T47D (cell line): ENCODE measurements around the gene RXRA.

Source experiments
- DNase-seq, 2 experiments: peaks; one replicate each; pipeline versions ENCODE4 v3.0.0 to v3.0.0-alpha.2; 2011 to 2012; ENCODE audit warnings: low read depth in 1 of 2, low spot score in 1 of 2
- JUND ChIP-seq: IDR thresholded peaks from 2 replicates; pipeline ENCODE4 v1.6.1; 2012; ENCODE audit warnings: low read depth
- in situ Hi-C: cut with HindIII; loops from 2 replicates; pipeline ENCODE4 v1.10.0; 2016; ENCODE audit warnings: low sequenced_read_pairs, low pct_unique_long_range_greater_than_20kb

RXRA gene

DNA sequence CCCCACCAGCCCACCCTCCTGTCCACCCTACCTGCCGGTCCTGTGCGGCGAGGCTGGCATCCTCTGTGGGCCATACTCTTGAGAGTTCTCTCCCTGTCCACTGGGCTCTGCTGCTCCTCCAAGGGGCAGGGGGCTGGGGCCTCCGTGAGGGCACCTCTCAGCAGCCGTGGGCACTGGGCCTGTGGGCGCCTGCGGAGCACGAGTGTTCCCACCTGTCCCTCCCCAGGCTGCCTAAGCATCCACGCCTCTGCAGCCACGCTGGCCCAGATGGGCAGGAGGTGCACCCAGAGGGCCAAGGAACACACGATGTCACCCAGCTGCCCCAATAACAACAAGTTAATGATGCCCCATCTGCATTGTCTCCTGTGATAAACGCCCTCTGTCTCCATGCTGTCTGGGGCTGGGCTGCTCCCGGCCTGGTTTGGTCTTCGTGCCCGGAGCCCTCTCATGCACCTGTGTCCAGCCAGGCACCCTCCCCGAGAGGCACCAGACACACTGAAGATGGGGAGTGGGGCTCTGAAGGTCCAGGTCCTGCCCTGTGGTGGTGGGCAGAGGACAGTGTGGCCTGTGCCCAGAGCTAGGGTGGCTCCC, 114.5 kb downstream of the RXRA start:
- TF ChIP-seq JUND = no peak
- no peak for DNase-seq
- in situ Hi-C loops = no loop called here

DNA sequence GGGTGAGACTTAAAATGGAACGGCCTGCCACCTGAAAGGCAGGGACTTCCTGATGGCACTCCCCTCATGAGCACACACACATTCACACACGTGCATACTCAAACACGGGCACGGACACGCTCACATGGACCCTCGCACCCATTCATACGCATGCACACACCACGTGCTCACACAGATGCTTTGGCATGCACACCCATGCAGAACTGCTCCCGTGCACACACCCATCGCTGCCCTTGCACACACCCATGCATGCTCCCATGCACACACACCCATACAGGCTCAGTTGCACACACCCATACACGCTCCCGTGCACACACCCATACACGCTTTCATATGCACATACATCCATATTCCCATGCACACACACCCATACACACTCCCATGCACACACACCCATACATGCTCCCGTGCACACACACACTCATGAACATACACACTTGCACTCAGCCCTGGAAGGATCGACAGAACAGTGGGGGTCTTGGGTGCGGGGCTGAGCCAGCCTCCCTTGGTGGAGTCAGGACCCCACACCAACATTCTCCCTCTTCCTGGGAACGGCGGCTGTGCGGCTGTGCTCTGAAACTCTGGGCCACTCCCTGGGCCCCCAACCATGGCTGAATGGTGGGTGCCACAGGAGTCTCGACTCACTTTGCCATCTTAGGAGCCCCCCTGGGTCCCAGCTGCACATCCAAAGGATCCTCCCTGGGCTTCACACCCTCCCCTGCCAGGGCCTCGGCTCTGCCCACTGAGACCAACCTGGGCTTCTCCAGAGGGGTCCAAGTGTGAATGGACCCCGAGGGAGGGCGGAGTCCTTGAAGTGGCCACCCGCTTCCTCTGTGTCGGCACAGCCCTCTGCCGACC, 115.2 kb downstream of the RXRA start:
- TF ChIP-seq JUND = no peak
- in situ Hi-C loops = no loop called here
- no peak for DNase-seq

DNA sequence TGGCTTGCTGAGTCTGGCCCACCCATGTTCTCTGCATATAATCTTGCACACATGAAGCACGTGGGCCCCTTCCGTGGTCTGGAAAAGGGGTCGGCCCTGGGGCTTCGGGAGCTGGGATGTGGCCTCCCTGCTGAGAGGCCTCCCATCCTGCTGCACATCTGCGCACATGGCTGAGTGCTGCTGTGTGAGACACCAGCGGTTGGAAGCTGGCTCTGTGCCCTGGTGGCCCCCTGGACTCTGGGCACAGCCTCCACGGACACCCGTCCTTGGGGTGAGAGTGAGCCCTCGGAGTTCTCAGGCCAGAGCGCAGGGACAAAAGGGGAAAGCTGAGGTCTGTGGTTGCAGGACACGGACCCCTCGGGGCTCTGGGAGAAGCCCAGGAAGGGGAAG, 115.8 kb downstream of the RXRA start:
- in situ Hi-C loops = no loop called here
- no peak for TF ChIP-seq JUND
- no peak for DNase-seq

DNA sequence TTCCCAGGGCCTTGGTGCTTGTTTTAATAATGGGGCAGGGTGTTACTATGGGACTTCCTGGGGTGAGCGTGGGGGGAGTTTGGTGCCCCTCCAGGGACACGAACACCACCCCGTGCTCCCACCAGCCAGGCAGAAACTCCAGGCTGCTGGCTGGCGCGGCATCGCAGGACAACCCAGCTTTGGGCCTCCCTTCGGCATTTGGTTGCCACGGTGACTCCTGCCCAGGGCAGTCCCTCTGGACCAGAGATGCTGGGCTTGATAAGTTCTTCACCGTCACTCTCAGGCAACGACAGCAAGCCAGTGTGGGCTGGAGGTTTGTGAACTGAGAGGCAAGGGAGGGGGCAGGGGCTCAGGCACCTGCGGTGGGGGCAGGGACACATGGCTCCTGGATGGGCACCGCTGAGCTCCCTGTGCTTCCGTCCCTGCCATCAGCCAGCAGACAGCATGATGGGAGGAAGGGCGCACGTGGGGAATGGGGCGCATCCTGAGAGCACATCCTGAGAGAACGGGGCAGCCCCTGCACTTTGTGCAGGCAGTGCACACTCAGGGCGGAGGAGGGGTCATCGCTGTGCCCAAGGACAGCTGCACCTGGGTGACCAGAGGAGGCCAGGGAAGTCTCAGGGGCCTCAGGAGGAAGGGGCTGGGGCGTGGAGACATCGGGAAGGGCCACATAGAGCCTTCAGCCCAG, 116.4 kb downstream of the RXRA start:
- in situ Hi-C loops = no loop called here
- TF ChIP-seq JUND = no peak
- peak; percentile 57 to 73 for DNase-seq

DNA sequence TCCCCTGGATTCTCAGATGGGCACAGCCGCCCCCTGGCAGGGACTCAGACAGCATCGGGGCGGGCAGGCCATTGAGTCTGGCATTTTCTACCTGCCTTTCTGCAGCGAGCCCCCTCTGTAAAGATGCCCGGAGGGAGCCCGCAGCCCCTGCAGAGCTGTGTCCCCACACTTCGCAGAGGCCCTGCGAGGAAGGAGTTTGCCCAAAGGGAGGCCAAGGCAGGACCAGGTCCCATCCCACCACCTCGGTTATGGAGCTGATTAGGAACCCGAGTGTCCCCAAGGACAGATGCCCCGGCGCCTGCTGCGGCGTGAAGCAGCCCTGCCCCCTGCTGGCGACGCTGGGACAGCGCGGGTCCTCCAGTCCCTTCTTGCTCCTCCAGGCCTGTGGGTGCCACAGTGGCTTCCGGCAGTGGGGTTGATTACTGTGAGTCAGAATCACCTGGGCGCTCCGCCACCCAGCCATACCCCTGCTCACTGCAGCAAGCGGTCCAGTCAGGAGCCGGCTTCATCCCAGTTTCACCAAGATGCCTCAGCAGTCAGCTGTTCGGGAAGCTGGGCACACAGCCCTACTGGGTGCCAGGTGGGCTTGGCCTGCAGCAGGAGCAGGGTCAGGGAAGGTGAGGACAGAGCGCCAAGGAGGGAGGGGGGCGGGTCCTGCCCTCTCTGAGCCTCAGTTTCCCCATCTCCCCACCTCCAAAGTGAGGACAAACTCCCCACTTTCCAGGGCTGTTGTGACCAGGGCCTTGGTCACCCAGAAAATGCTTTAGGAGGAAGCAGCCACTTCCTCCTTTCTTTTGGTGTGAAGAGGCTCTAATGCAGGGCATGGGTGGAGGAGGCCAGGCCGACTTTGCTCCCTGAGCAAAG, 117.2 kb downstream of the RXRA start:
- no peak for TF ChIP-seq JUND
- DNase-seq = peak; percentile 90 to 96
- in situ Hi-C loops = no loop called here

DNA sequence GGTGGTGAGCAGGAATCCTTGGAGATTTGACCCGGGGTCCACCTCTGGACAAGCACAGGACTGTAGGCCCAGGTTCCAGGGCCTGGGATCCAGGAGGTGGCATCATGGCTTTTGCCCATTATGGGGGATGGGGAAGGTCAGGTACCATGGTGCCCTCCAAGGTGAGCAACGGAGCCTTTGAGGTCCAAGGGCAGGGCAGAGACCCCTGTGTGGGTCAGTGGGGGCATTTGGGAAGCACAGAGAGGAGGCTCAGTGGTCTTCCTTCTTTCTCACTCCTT, 117.7 kb downstream of the RXRA start:
- no peak for DNase-seq
- in situ Hi-C loops = no loop called here
- no peak for TF ChIP-seq JUND

DNA sequence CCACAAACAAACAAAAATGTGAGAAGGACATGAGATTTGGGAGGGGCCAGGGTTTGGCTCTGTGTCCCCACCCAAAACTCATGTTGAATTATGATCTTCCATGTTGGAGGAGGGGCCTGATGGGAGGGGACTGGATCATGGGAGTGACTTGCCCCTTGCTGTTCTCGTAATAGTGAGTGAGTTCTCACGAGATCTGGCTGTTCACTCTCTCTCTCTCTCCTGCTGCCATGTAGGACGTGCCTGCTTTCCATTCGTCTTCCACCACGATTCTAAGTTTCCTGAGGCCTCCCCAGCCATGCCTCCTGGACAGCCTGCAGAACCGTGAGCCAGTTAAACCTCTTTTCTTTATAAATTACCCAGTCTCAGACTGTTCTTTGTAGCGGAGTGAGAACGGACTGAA, 118.7 kb downstream of the RXRA start:
- no peak for TF ChIP-seq JUND
- in situ Hi-C loops = no loop called here
- DNase-seq = peak in 1 of 2 experiments; percentile 73

DNA sequence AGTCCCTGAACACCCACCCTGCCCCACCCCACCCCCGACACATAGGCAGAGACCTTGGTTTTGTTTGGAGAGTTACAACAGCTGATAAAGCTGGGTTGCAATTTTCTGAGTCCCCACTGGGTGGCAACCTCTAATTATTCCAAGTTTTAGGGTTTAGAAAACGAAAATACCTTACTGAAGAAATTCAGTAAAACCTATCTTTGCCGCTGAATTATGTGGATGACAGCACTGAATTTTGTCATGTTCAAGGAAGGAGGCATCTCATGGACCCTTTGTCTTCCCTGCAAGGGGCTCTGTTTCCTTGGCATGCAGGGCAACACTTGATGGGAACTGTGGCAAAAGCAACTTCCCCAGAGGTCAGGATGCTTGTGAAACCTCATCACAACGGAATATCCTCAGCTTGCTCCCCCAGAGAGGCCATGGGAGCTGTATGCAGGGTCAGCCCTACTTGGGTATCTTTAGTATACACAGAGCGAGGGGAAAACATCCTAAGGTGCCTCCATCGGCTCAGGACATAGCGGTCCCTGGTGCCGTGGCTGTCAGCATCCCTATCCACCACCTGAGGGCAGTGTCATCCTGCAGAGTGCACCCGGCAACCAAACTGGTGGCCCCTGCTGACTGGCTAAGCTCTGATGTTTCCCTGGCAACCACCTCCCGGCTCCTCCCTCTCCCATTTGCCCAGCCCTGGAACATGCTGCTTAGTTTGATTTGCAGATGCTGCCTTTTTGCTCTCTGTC, 123.1 kb downstream of the RXRA start:
- TF ChIP-seq JUND = no peak
- DNase-seq = peak; percentile 97 to 99
- in situ Hi-C loops = no loop called here

DNA sequence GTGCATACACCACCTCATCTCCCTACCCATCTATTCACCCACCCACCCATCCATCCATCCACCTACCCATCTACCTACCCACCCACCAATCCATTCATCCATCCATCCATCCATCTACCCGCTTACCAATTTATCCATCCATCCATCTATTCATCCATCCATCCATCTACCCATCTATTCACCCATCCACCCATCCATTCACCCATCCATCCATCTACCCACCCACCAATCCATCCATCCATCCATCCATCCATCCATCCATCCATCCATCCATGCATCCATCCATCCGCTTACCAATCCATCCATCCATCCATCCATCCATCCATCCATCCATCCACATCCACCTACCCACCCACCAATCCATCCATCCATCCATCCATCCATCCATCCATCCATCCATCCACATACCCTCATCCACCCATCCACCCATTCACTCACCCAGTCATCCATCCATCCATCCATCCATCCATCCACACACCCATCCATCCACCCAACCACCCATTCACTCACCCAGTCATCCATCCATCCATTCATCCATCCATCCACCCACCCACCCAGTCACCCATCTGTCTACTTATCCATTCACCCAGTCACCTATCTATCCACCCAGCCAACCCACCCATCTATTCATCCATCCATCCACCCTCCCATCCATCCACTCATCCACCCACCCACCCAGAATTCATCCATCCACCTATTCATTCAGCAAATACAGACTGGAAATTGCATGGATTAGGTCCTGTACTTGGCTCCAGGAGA, 125.6 kb downstream of the RXRA start:
- TF ChIP-seq JUND = no peak
- DNase-seq = no peak
- in situ Hi-C loops = no loop called here

DNA sequence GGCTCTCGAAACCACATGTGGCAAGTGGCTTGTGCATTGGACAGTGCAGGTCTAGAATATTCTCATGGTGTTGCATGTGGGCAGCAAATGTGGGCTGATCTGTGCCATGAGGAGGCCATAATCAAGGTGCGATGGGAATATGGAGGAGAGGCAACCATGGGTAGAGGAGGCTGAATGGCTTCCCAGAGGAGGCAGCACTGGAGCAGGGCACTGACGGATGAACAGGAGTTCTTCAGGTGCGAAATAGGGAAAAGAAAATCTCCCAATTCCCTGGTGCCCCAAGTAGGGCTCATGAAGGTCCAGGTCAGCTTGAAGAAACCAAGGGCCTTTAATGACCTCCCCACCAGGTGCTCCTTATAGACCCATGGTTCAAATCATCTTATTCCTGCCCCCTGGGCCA, 126.5 kb downstream of the RXRA start:
- in situ Hi-C loops = no loop called here
- no peak for TF ChIP-seq JUND
- no peak for DNase-seq

DNA sequence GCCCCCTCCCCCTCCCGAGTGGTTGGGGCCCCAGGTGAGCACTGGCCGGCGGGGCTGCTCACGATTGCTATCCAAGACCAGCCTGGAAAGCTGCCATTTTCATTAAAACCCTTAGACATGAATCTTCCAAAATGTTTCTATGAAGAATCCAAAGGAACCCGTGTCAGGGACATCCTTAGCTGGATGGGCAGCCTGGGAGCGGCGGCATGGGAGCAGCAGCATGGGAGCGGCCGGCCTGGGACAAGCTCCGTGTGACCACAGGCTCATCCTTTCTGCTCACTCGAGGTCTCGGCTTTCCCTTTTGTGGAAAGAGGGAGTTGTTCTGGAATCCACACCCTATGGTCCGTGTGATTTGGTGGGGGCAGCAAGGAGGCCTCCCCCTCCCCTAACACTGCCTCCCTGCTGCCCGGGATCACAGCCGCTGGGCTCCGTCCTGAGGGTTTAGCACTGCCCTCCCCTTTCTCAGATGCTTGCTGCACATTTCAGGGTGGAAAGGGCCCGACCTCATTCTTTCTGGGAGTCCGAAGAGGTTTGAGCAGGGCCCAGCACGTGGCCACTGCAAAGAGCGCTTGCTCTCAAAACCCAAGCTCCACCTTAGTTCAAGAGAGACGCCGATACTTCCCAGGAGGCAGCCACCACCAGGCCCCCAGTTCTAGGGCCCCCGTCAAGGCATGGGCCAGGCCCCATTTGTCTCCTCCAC, 127.7 kb downstream of the RXRA start:
- in situ Hi-C loops = no loop called here
- TF ChIP-seq JUND = no peak
- DNase-seq = no peak
